ENCODE measurements around the gene SCAPER.
"Not testable (repeated sequence)": the region's sequence is repeated elsewhere in the genome, so short reads cannot be mapped to it uniquely, and the experiment has no call there.

SCAPER gene

GRCh38 chr15:76803049-76803571 is 102.0 kb downstream of the SCAPER start:
- FAIRE-seq (no peak), DNase-seq (ENCODE audit: extremely low spot score, insufficient read length, low read depth) (no peak)

- no peak for FAIRE-seq
- DNase-seq (ENCODE audit: extremely low spot score, insufficient read length, low read depth) = no peak
These were observed 102.7 kb downstream of the SCAPER start for GRCh38 chr15:76802411-76802810.

GRCh38 chr15:76799760-76800159 is 105.4 kb downstream of the SCAPER start:
- no peak for FAIRE-seq
- DNase-seq (ENCODE audit: extremely low spot score, insufficient read length, low read depth) = no peak

- FAIRE-seq (no peak), DNase-seq (ENCODE audit: extremely low spot score, insufficient read length, low read depth) (no peak)
These were observed 109.9 kb downstream of the SCAPER start for GRCh38 chr15:76795217-76795616.

GRCh38 chr15:76793162-76793561 is 112.0 kb downstream of the SCAPER start:
- DNase-seq (ENCODE audit: extremely low spot score, insufficient read length, low read depth) = no peak

GRCh38 chr15:76791511-76791910 is 113.6 kb downstream of the SCAPER start:
- no peak for FAIRE-seq

More at GRCh38 chr15:76793162-76793561, 112.0 kb downstream of the SCAPER start:
- FAIRE-seq = no peak

GRCh38 chr15:76787273-76787672 is 117.9 kb downstream of the SCAPER start:
- DNase-seq (ENCODE audit: extremely low spot score, insufficient read length, low read depth) (no peak), FAIRE-seq (no peak)

More at GRCh38 chr15:76791511-76791910, 113.6 kb downstream of the SCAPER start:
- no peak for DNase-seq (ENCODE audit: extremely low spot score, insufficient read length, low read depth)

GRCh38 chr15:76776969-76777368 is 128.2 kb downstream of the SCAPER start:
- DNase-seq (ENCODE audit: extremely low spot score, insufficient read length, low read depth) (no peak), FAIRE-seq (no peak)

GRCh38 chr15:76776480-76776879 is 128.7 kb downstream of the SCAPER start:
- FAIRE-seq = no peak

GRCh38 chr15:76773234-76773633 is 131.9 kb downstream of the SCAPER start:
- FAIRE-seq (no peak), DNase-seq (ENCODE audit: extremely low spot score, insufficient read length, low read depth) (no peak)

More at GRCh38 chr15:76776480-76776879, 128.7 kb downstream of the SCAPER start:
- no peak for DNase-seq (ENCODE audit: extremely low spot score, insufficient read length, low read depth)

- FAIRE-seq (no peak), DNase-seq (ENCODE audit: extremely low spot score, insufficient read length, low read depth) (no peak)
These were observed 132.4 kb downstream of the SCAPER start for GRCh38 chr15:76772776-76773175.

GRCh38 chr15:76764004-76764403 is 141.1 kb downstream of the SCAPER start:
- FAIRE-seq = no peak
- DNase-seq (ENCODE audit: extremely low spot score, insufficient read length, low read depth) = no peak

- no peak for DNase-seq (ENCODE audit: extremely low spot score, insufficient read length, low read depth)
These were observed 141.6 kb downstream of the SCAPER start for GRCh38 chr15:76763554-76763953.

GRCh38 chr15:76756381-76756780 is 148.8 kb downstream of the SCAPER start:
- DNase-seq (ENCODE audit: extremely low spot score, insufficient read length, low read depth) (no peak), FAIRE-seq (no peak)

More at GRCh38 chr15:76763554-76763953, 141.6 kb downstream of the SCAPER start:
- no peak for FAIRE-seq

GRCh38 chr15:76753771-76754170 is 151.4 kb downstream of the SCAPER start:
- DNase-seq (ENCODE audit: extremely low spot score, insufficient read length, low read depth) (no peak), FAIRE-seq (no peak)

- FAIRE-seq (no peak), DNase-seq (ENCODE audit: extremely low spot score, insufficient read length, low read depth) (no peak)
These were observed 152.0 kb downstream of the SCAPER start for GRCh38 chr15:76753131-76753530.

- FAIRE-seq = peak; percentile 33
- DNase-seq (ENCODE audit: extremely low spot score, insufficient read length, low read depth) = no peak
These were observed 152.6 kb downstream of the SCAPER start for GRCh38 chr15:76752549-76752948.

- DNase-seq (ENCODE audit: extremely low spot score, insufficient read length, low read depth) (no peak), FAIRE-seq (no peak)
These were observed 167.6 kb downstream of the SCAPER start for GRCh38 chr15:76737573-76737972.

GRCh38 chr15:76732321-76732720 is 172.8 kb downstream of the SCAPER start:
- not testable (repeated sequence) for FAIRE-seq; DNase-seq (ENCODE audit: extremely low spot score, insufficient read length, low read depth)

- FAIRE-seq (no peak), DNase-seq (ENCODE audit: extremely low spot score, insufficient read length, low read depth) (no peak)
These were observed 174.9 kb downstream of the SCAPER start for GRCh38 chr15:76730262-76730661.

- DNase-seq (ENCODE audit: extremely low spot score, insufficient read length, low read depth) (no peak), FAIRE-seq (no peak)
These were observed 186.3 kb downstream of the SCAPER start for GRCh38 chr15:76718863-76719262.

GRCh38 chr15:76714950-76715349 is 190.2 kb downstream of the SCAPER start:
- no peak for FAIRE-seq
- no peak for DNase-seq (ENCODE audit: extremely low spot score, insufficient read length, low read depth)

Data from GM18507 (cell line).